HG03457 (cell line): ENCODE data around the gene GCNT2.
"Not testable (repeated sequence)": the region's sequence is repeated elsewhere in the genome, so short reads cannot be mapped to it uniquely, and the experiment has no call there.

Experiments used
- ATAC-seq: cut with Tn5 transposase; IDR thresholded peaks from one replicate; pipeline ENCODE4 v1.9.1; 2021; ENCODE audit warnings: moderate number of reproducible peaks; ENCODE audit not compliant: unreplicated experiment

Gene GCNT2

GRCh38 chr6:10513544-10513943, 7.6 kb upstream of the GCNT2 start:
- ATAC-seq = no peak

- ATAC-seq = no peak
Measured at GRCh38 chr6:10514049-10514780, 6.9 kb upstream of the GCNT2 start.

DNA sequence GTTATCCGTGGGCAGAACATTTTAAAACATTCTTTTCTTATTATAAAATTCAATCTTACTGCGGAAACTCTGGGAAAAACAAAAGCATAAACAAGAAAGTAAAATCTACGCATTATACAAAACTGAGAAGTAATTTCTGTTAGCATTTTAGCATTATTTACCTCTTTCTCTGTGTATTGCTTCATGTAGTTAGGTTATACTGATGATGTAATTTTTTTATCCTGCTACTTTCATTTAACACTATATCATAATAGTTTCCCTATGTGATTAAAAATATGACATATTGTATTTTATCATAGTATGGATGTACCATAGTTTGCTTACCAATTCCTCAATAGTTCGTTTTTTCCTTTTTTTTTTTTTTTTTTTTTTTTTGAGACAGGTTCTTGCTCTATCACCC, 4.2 kb upstream of the GCNT2 start:
- no peak for ATAC-seq

- ATAC-seq = no peak
Measured at GRCh38 chr6:10518557-10519407, 2.4 kb upstream of the GCNT2 start.

GRCh38 chr6:10519408-10519697, 1.8 kb upstream of the GCNT2 start:
- ATAC-seq = not testable (repeated sequence)

DNA sequence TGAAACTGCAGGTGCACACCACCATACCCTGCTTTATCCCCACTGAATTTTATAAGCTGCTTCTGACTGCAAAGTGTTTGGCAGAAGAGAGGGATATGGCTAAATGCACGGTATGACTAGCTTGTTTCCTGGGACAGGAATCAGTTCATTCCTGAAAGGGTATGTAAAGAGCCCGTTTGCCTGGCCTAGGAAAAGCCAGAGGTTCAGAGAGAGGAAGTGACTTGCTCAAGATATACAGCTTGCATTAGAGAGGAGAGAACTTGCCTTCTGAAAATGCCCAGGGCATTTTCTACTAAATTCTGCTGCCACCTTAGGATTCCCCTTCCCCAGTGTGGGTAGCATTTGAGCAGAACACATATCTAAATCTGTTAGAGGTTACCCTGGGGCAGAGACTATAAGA, 683 bp upstream of the GCNT2 start:
- ATAC-seq = no peak

DNA sequence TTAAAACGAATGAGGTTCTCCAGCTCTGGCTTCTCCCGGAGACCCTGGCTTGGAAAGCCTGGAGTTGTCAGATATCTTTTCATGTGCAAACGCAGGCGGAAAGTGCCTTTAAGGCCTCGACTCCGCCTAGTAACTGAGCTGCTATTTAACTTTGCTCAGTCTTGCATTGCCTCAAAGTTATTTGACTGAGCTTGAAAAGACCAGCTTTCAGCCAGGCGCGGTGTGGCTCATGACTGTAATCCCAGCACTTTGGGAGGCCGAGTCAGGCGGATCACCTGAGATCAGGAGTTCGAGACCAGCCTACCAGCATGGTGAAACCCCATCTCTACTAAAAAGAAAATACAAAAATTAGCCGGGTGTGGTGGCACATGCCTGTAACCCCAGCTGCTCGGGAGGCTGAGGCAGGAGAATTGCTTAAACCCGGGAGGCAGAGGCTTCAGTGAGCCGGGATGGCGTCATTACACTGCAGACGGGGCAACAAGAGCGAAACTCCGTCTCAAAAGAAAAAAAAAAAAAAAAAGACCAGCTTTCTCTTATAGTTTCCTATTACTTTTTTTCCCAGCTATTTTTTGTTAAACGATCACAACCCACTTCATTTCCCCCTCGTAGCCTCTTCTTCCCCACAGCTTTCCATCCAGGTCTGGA, 1.9 kb downstream of the GCNT2 start:
- no peak for ATAC-seq

DNA sequence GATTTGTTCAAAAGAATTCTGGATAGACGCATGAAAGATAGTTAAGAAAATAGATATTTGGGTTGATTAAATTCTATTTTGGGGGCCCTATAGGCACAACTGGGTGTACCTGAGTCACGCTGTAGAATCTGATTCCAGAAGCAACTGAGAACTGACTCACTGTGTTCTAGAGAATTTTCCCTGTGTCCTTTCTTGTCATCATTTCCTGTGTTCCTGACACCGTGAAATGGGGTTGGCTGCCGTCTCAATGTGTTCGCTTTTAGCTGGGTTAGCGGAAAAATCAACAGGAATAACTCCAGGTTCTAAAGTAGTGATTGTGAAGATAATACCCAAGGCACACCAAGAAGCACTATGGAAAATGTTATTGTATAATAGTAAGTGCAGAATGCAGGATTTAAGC, 5.0 kb downstream of the GCNT2 start:
- ATAC-seq = no peak

DNA sequence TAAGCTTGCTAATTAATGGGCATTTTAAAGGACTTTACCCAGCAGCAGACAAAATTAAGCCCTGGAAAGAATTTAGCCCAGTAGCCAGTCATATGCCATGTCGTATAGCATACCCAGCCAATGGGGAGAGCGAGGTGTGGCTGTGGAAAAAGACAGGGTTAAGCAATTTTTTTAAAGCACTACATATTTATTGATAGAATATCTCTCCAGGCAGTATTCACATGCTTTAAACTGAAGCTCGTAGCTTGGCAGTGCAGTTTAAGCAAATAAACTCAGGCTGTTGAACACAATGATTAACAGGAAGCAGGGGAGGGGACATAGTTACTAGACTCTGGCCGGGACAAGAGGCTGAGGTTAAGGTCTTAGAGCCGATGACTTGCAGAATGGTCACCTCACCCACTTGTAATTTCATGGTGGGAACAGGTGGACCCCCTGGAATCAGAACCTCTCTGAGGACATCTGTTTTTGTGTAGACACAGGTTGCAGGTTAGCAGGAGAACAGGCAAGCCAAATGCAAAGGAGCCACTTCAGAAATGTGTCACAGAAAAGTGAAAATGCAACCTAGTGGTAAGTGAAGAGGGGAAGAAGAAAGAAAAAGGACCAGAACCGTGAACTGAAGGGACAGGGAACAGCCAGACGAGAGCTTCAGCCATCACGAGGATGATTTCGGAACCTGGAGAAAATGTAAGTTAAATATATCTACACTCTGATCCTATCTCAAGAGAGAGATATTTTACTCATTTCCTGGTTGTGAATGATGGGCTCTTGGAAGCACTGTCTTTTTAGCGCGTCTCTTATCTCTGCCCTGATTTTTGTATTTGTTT, 7.2 kb downstream of the GCNT2 start:
- ATAC-seq = peak; percentile 46

DNA sequence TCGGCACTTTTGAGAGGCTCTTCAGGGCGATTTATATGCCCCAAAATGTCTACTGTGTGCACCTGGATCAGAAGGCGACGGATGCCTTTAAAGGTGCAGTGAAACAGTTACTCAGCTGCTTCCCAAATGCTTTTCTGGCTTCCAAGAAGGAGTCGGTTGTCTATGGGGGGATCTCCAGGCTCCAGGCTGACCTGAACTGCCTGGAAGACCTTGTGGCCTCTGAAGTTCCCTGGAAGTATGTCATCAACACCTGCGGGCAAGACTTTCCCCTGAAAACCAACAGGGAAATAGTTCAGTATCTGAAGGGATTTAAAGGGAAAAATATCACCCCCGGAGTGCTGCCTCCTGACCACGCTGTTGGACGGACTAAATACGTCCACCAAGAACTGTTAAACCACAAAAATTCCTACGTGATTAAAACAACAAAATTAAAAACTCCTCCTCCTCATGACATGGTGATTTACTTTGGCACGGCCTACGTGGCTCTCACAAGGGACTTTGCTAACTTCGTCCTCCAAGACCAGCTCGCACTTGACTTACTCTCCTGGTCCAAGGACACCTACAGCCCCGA, 8.2 kb downstream of the GCNT2 start:
- no peak for ATAC-seq

- ATAC-seq = not testable (repeated sequence)
Measured at GRCh38 chr6:10529828-10530374, 8.8 kb downstream of the GCNT2 start.

DNA sequence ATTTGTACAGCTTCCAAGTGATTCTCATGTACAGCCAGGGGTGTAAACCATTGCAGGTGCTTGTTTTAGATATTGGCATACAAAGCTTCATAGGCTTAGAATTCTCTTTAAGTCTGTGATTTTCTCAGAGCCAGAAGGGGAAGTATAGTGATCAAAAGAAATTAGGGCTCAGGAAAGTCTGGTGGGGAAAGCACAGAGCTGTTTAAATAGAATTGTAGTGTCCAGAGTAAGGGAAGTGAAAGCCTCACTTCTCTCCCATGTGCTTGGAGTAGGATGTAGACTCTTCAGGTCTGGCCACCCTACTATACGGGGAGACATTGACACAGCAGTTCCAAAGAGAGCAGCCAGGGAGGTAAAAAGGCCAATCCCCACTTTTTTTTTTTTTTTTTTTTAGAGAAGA, 10.4 kb downstream of the GCNT2 start:
- ATAC-seq = no peak

DNA sequence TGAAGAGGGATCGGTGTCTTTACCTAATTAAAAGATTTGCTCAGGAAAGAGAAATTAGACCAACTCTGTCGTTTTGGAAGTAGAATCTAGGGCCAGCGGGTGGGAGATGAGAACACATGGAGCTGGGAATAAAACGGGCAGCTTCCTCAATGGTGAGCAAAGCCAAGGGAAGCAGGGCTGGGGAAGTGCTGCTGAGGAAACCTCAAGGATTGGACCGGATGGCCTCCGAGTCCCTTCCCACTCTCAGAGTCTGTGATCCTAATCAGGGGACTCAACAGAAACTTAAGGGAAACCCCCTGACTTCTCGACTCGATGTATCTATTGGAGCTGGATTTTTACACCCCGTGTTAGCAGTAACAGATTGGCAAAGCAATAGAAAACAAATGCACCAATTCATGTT, 10.8 kb downstream of the GCNT2 start:
- no peak for ATAC-seq

DNA sequence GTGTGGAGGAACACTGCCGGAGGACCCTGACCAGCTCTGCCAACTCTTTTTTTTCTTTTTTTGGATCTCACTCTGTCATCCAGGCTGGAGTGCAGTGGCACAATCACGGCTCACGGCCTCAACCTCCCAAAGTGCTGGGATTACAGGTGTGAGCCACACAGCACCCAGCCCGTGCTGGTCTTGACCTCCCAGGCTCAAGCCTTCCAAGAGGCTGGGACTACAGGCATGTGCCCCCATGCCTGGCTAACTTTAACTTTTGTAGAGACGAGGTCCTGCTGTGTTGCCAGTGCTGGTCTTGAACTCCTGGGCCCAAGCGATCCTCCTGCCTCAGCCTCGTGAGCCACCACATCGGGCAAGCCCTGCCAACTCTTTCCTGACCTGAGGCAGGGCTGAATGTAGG, 11.2 kb downstream of the GCNT2 start:
- ATAC-seq = no peak

DNA sequence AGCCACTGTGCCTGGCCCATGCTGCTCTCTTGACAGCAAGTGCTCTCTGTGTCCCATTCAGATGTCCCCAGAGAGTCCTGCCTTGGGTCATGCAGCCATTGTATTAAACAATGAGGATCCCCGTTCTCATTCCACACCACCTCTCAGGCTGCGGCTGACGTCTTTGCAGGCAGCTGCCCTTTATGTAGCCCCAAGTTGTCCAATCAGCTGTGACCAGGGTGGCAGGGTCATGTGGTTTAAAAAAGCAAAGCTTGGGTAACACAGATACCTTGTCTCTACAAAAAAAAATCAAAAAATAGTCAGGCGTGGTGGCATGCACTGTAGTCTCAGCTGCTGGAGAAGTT, 13.2 kb downstream of the GCNT2 start:
- peak; percentile 16 for ATAC-seq

DNA sequence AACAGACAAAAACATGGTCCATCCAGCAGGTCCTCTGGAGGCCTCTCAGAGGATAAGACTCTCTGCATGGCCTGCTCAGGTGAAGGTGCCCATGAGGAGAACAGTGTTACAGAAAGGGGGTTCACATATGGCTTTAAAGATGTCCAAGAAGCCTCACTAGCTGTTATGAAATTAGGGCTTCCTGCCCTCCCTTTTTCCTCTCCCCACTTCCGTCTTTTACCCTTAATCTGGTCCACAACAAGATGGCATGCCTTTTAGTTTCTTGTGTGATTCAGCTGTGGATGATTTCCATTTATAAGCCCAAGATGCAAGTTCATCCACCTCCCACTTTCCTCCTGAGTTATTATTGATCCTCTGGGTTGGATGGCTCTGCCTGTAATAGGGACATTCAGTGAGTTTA, 14.0 kb downstream of the GCNT2 start:
- no peak for ATAC-seq

GRCh38 chr6:10537726-10538125, 16.6 kb downstream of the GCNT2 start:
- ATAC-seq = no peak

GRCh38 chr6:10540073-10540746, 19.1 kb downstream of the GCNT2 start:
- ATAC-seq = no peak

- no peak for ATAC-seq
Measured at GRCh38 chr6:10541591-10541990, 20.4 kb downstream of the GCNT2 start.

- ATAC-seq = no peak
Measured at GRCh38 chr6:10542213-10542612, 21.1 kb downstream of the GCNT2 start.
